Frontal cortex (tissue), 4 donors: ENCODE results near the gene FBN3. TPM values are rescaled to one million over a fixed set of nuclear protein-coding genes. Genes with fewer than 3 reads are reported as not detected.

Experiments
- DNase-seq, 2 donors: peaks; one replicate each; pipeline ENCODE4 v3.0.0; 2012; ENCODE audit warnings: low spot score in 2 of 2
- FAIRE-seq: peaks from 2 replicates; lab custom pipeline; 2012; peaks lifted over from hg19 to GRCh38; lab: Jason Lieb, UNC
- total RNA-seq: library from RNA; depleted of rRNA; stranded (reverse); fragments of >200 nt; gene quantifications from one replicate; pipeline ENCODE4 v1.2.3, GENCODE V29; 2014
- donor health status: control.
- donor health status: control.
- donor health status: control.

Gene FBN3
- total RNA-seq, 1 donor from 2014 or later = 28.1 TPM

GRCh38 chr19:8097198-8097597 is 52.2 kb downstream of the FBN3 start:
- DNase-seq (no peak), FAIRE-seq (no peak)

GRCh38 chr19:8096071-8096470 is 53.3 kb downstream of the FBN3 start:
- no peak for FAIRE-seq
- no peak for DNase-seq

GRCh38 chr19:8095354-8095886 is 54.0 kb downstream of the FBN3 start:
- FAIRE-seq (no peak), DNase-seq (no peak)

GRCh38 chr19:8094336-8094735 is 55.1 kb downstream of the FBN3 start:
- no peak for DNase-seq
- FAIRE-seq = no peak

- DNase-seq = no peak
- FAIRE-seq = no peak
Measured at GRCh38 chr19:8093740-8094139, 55.7 kb downstream of the FBN3 start.

- no peak for DNase-seq
- FAIRE-seq = no peak
Measured at GRCh38 chr19:8090950-8091349, 58.4 kb downstream of the FBN3 start.

- FAIRE-seq (no peak), DNase-seq (no peak)
Measured at GRCh38 chr19:8089664-8090601, 59.5 kb downstream of the FBN3 start.

GRCh38 chr19:8088752-8089663 is 60.4 kb downstream of the FBN3 start:
- FAIRE-seq (no peak), DNase-seq (no peak)

- FAIRE-seq (no peak), DNase-seq (no peak)
Measured at GRCh38 chr19:8087876-8088275, 61.5 kb downstream of the FBN3 start.

GRCh38 chr19:8086849-8087248 is 62.5 kb downstream of the FBN3 start:
- FAIRE-seq = no peak
- no peak for DNase-seq

GRCh38 chr19:8085598-8086408 is 63.6 kb downstream of the FBN3 start:
- FAIRE-seq (no peak), DNase-seq (no peak)

- DNase-seq (no peak), FAIRE-seq (no peak)
Measured at GRCh38 chr19:8084152-8084551, 65.2 kb downstream of the FBN3 start.

GRCh38 chr19:8083141-8083540 is 66.3 kb downstream of the FBN3 start:
- no peak for FAIRE-seq

GRCh38 chr19:8081569-8082550 is 67.5 kb downstream of the FBN3 start:
- DNase-seq = no peak
- no peak for FAIRE-seq

More at GRCh38 chr19:8083141-8083540, 66.3 kb downstream of the FBN3 start:
- no peak for DNase-seq

- no peak for FAIRE-seq
- DNase-seq = no peak
Measured at GRCh38 chr19:8080832-8081231, 68.6 kb downstream of the FBN3 start.

GRCh38 chr19:8079988-8080387 is 69.4 kb downstream of the FBN3 start:
- DNase-seq (no peak), FAIRE-seq (no peak)

- FAIRE-seq (no peak), DNase-seq (no peak)
Measured at GRCh38 chr19:8075158-8076074, 74.0 kb downstream of the FBN3 start.
